Esophagus muscularis mucosa (tissue), 4 donors: ENCODE results near the gene IL21R. TPM values are rescaled to one million over a fixed set of nuclear protein-coding genes. Genes with fewer than 3 reads are reported as not detected.

Source experiments
- DNase-seq: peaks from one replicate; pipeline ENCODE4 v3.0.0-alpha.2; 2017; ENCODE audit errors: extremely low spot score
- H3K27ac ChIP-seq, 4 donors: fragments of 200-600 bp; sonication (generic); replicated peaks in 1 of 4; 1 replicate in 3 of 4; 2 replicates in 1 of 4; pipeline ENCODE4 v1.5.1; 2016 to 2019; ENCODE audit warnings: mild to moderate bottlenecking in 1 of 4
- H3K27me3 ChIP-seq, 4 donors: fragments of 200-600 bp; sonication (generic); one replicate each; pipeline versions ENCODE4 v1.5.1 to v1.6.0; 2016 to 2019
- H3K36me3 ChIP-seq, 4 donors: fragments of 200-600 bp; sonication (generic); one replicate each; pipeline ENCODE4 v1.5.1; 2016 to 2019
- H3K4me1 ChIP-seq, 4 donors: fragments of 200-600 bp; sonication (generic); one replicate each; pipeline ENCODE4 v1.5.1; 2016 to 2019
- H3K4me3 ChIP-seq, 4 donors: fragments of 200-600 bp; sonication (generic); 1 replicate in 2 of 4; 2 replicates in 2 of 4; pipeline ENCODE4 v1.5.1; 2016 to 2019; ENCODE audit warnings: mild to moderate bottlenecking in 4 of 4, moderate library complexity in 1 of 4
- H3K9me3 ChIP-seq, 4 donors: fragments of 200-600 bp; sonication (generic); 1 replicate in 3 of 4; 2 replicates in 1 of 4; pipeline ENCODE4 v1.5.1; 2016 to 2019
- CTCF ChIP-seq, 3 experiments: fragments of 200-600 bp in 2 of 3; fragments of 450-650 bp in 1 of 3; sonication (generic) in 2 of 3; IDR thresholded peaks; one replicate each; pipeline ENCODE4 v1.5.1; 2017 to 2019; ENCODE audit warnings: antibody characterized with exemption in 3 of 3, mild to moderate bottlenecking in 2 of 3, moderate library complexity in 1 of 3
- EP300 ChIP-seq: sonication (generic); formaldehyde crosslinking; IDR thresholded peaks from one replicate; pipeline ENCODE4 v1.6.1; 2017; ENCODE audit warnings: antibody characterized with exemption
- POLR2A ChIP-seq: fragments of 450-650 bp; IDR thresholded peaks from one replicate; pipeline ENCODE4 v1.6.1; 2017; ENCODE audit warnings: antibody characterized with exemption, moderate library complexity, mild to moderate bottlenecking, low read depth
- POLR2AphosphoS5 ChIP-seq, 2 donors: sonication (generic); formaldehyde crosslinking; IDR thresholded peaks; one replicate each; pipeline ENCODE4 v1.6.1; 2017; ENCODE audit warnings: antibody characterized with exemption in 2 of 2
- WGBS: methylation state at CpG from one replicate; pipeline ENCODE4 v1.1.5; 2018; 5-methylcytosine and 5-hydroxymethylcytosine counted together
- intact Hi-C: fragments of 100-400 bp; cut with DNase I; formaldehyde crosslinking; loops from one replicate; pipeline ENCODE4 v1.15.1; 2023
- total RNA-seq, 4 donors: library from RNA; depleted of rRNA; stranded (reverse); fragments of >200 nt; gene quantifications; one replicate each; pipeline versions ENCODE4 v1.1.0 to v1.2.1, GENCODE V29; 2016

The IL21R gene
- total RNA-seq, 4 donors from 2014 or later: under 0.01 to 0.50 (median 0.17) TPM; not detected in 1

- peaks cover 0 to 15% (median 13%) of the 10 kb centered on the region in 4 donors for H3K9me3 ChIP-seq
- H3K27me3 ChIP-seq: peaks cover 0 to 6% (median 1%) of the 10 kb centered on the region in 4 donors
- no peaks in the 10 kb centered on the region for H3K36me3 ChIP-seq
- intact Hi-C loops: no loop called here
- no peak overlapping the region for H3K27ac ChIP-seq
- no peak for DNase-seq
- TF ChIP-seq EP300: no peak
- TF ChIP-seq POLR2A: no peak
- TF ChIP-seq CTCF (IDR thresholded peaks at IDR 0.05): no peak
- no peak for TF ChIP-seq POLR2AphosphoS5 (IDR thresholded peaks at IDR 0.05)
- H3K4me3 ChIP-seq: no peak overlapping the region
- 69% methylated on average over 11 of the region's 15 CpGs for WGBS
- no peaks in the 10 kb centered on the region for H3K4me1 ChIP-seq
These were observed 18.3 kb upstream of the IL21R start for GRCh38 chr16:27383556-27384243.

GRCh38 chr16:27384425-27384824 lies 17.5 kb upstream of the IL21R start:
- H3K4me3 ChIP-seq: no peak overlapping the region
- H3K27me3 ChIP-seq: peaks cover 0 to 12% (median 1%) of the 10 kb centered on the region in 4 donors
- no peaks in the 10 kb centered on the region for H3K36me3 ChIP-seq
- DNase-seq: no peak
- H3K4me1 ChIP-seq: no peaks in the 10 kb centered on the region
- TF ChIP-seq CTCF (IDR thresholded peaks at IDR 0.05): no peak
- no peak for TF ChIP-seq POLR2AphosphoS5 (IDR thresholded peaks at IDR 0.05)
- TF ChIP-seq EP300: no peak
- no peak for TF ChIP-seq POLR2A
- no peak overlapping the region for H3K27ac ChIP-seq
- intact Hi-C loops: no loop called here
- WGBS: 66% methylated on average over 5 of the region's 5 CpGs
- peaks cover 0 to 15% (median 13%) of the 10 kb centered on the region in 4 donors for H3K9me3 ChIP-seq

- 85% methylated on average over 7 of the region's 7 CpGs for WGBS
- no peaks in the 10 kb centered on the region for H3K36me3 ChIP-seq
- peaks cover 0 to 15% (median 13%) of the 10 kb centered on the region in 4 donors for H3K9me3 ChIP-seq
- no peaks in the 10 kb centered on the region for H3K4me1 ChIP-seq
- H3K27ac ChIP-seq: no peak overlapping the region
- no peak overlapping the region for H3K4me3 ChIP-seq
- TF ChIP-seq CTCF (IDR thresholded peaks at IDR 0.05) (no peak), POLR2A (no peak), POLR2AphosphoS5 (IDR thresholded peaks at IDR 0.05) (no peak), EP300 (no peak)
- no peak for DNase-seq
- intact Hi-C loops: no loop called here
- peaks cover 0 to 14% (median 1%) of the 10 kb centered on the region in 4 donors for H3K27me3 ChIP-seq
These were observed 16.6 kb upstream of the IL21R start for GRCh38 chr16:27385398-27385797.

- WGBS: 79% methylated on average over 4 of the region's 4 CpGs
- TF ChIP-seq POLR2AphosphoS5 (IDR thresholded peaks at IDR 0.05): no peak
- TF ChIP-seq POLR2A: no peak
- TF ChIP-seq CTCF (IDR thresholded peaks at IDR 0.05): no peak
- TF ChIP-seq EP300: no peak
- Histone ChIP-seq H3K36me3 (no peaks in the 10 kb centered on the region), H3K9me3 (peaks cover 0 to 14% (median 11%) of the 10 kb centered on the region in 4 donors), H3K4me3 (no peak overlapping the region), H3K27me3 (peaks cover 0 to 18% (median 1%) of the 10 kb centered on the region in 4 donors), H3K27ac (no peak overlapping the region), H3K4me1 (no peaks in the 10 kb centered on the region)
- no peak for DNase-seq
- intact Hi-C loops: no loop called here
These were observed 15.3 kb upstream of the IL21R start for GRCh38 chr16:27386674-27387073.
